A549 (cell line): ENCODE data around the gene PDZD2. TPM values are rescaled to one million over a fixed set of nuclear protein-coding genes. Genes with fewer than 3 reads are reported as not detected.

Experiments used
- ATAC-seq, 2 experiments: fragments of 200-7000 bp in 1 of 2; fragments of >200 bp in 1 of 2; cut with Nextera tagmentation in 1 of 2; cut with Tn5 transposase in 1 of 2; 3 replicates each; pipeline versions ENCODE4 v1.8.0 to v1.9.1; 2018 to 2020; ENCODE audit warnings: mild to moderate bottlenecking in 1 of 2, moderate library complexity in 1 of 2
- CTCF ChIA-PET: fragments of 300-600 bp; sonication (Branson Sonifier 250); formaldehyde crosslinking; extraction: SDS; loops from one replicate; lab custom pipeline; 2021; ENCODE audit warnings: antibody characterized with exemption, inconsistent platforms; lab: Yijun Ruan, JAX
- POLR2A ChIA-PET: fragments of 350-600 bp; formaldehyde crosslinking; extraction: SDS; loops from one replicate; lab custom pipeline; 2021; ENCODE audit warnings: antibody characterized with exemption, inconsistent platforms; lab: Yijun Ruan, JAX
- DNase-seq, 2 experiments: peaks; one replicate each; pipeline versions ENCODE4 v3.0.0 to v3.0.0-alpha.2; 2011 to 2016; ENCODE audit warnings: low read depth in 1 of 2, low spot score in 1 of 2
- FAIRE-seq: peaks from 2 replicates; lab custom pipeline; 2011; peaks lifted over from hg19 to GRCh38; lab: Jason Lieb, UNC
- H3K27ac ChIP-seq, 2 experiments: fragments of >200 bp; sonication (Bioruptor Twin); formaldehyde crosslinking; 3 replicates each; pipeline ENCODE4 v1.5.1; 2016 to 2017
- H3K4me1 ChIP-seq: fragments of >200 bp; sonication (Bioruptor Twin); formaldehyde crosslinking; 3 replicates; pipeline ENCODE4 v1.6.1; 2016
- H3K4me2 ChIP-seq: fragments of >200 bp; sonication (Bioruptor Twin); formaldehyde crosslinking; 3 replicates; pipeline ENCODE4 v1.6.1; 2016
- H3K4me3 ChIP-seq: fragments of >200 bp; sonication (Bioruptor Twin); formaldehyde crosslinking; 3 replicates; pipeline ENCODE4 v1.5.1; 2016
- H3K9me3 ChIP-seq: fragments of >200 bp; sonication (Bioruptor Twin); formaldehyde crosslinking; 3 replicates; pipeline ENCODE4 v1.6.1; 2016
- BHLHE40 ChIP-seq: IDR thresholded peaks from 2 replicates; pipeline ENCODE4 v1.6.1; 2012; ENCODE audit warnings: low read depth, low read length, inconsistent platforms
- CBX2 ChIP-seq: fragments of 200-600 bp; sonication (generic); IDR thresholded peaks from 2 replicates; pipeline ENCODE4 v1.6.1; 2016; ENCODE audit warnings: low read depth, mild to moderate bottlenecking, borderline replicate concordance
- CHD2 ChIP-seq: fragments of 150-350 bp; IDR thresholded peaks from 2 replicates; pipeline ENCODE4 v1.6.1; 2014; ENCODE audit warnings: low read length; ENCODE audit not compliant: partially characterized antibody
- CHD4 ChIP-seq: fragments of 200-600 bp; sonication (generic); IDR thresholded peaks from 2 replicates; pipeline ENCODE4 v1.6.1; 2016; ENCODE audit warnings: antibody characterized with exemption, mild to moderate bottlenecking, borderline replicate concordance
- FOSB ChIP-seq: fragments of 250-450 bp; sonication (Bioruptor Pico); IDR thresholded peaks from 2 replicates; pipeline ENCODE4 v1.5.0; 2020; ENCODE audit warnings: mild to moderate bottlenecking, moderate library complexity
- FOSL2 ChIP-seq, 2 experiments: fragments of 450-650 bp in 1 of 2; fragments of >200 bp in 1 of 2; sonication (Bioruptor Twin) in 1 of 2; formaldehyde crosslinking; IDR thresholded peaks; 2 replicates each; pipeline versions ENCODE4 v1.5.0 to v1.6.1; 2016 to 2020; ENCODE audit warnings: mild to moderate bottlenecking in 1 of 2, moderate library complexity in 1 of 2
- GATA3 ChIP-seq: IDR thresholded peaks from 2 replicates; pipeline ENCODE4 v1.6.1; 2012; ENCODE audit warnings: borderline replicate concordance
- HOXB13 ChIP-seq: fragments of 250-450 bp; sonication (Bioruptor Pico); IDR thresholded peaks from 2 replicates; pipeline ENCODE4 v1.5.0; 2020; ENCODE audit warnings: low read depth, mild to moderate bottlenecking, moderate library complexity
- HOXB5 ChIP-seq: fragments of 250-450 bp; sonication (Bioruptor Pico); IDR thresholded peaks from 2 replicates; pipeline ENCODE4 v1.5.0; 2020; ENCODE audit warnings: mild to moderate bottlenecking, moderate library complexity
- JUNB ChIP-seq: fragments of >200 bp; sonication (Bioruptor Twin); formaldehyde crosslinking; IDR thresholded peaks from 2 replicates; pipeline ENCODE4 v1.6.1; 2016
- KDM1A ChIP-seq: fragments of 200-600 bp; sonication (generic); IDR thresholded peaks from 2 replicates; pipeline ENCODE4 v1.6.1; 2016; ENCODE audit warnings: low read depth, mild to moderate bottlenecking
- KDM5A ChIP-seq: fragments of 200-600 bp; sonication (generic); IDR thresholded peaks from 2 replicates; pipeline ENCODE4 v1.6.1; 2016; ENCODE audit warnings: antibody characterized with exemption, mild to moderate bottlenecking
- MAFK ChIP-seq: fragments of 450-650 bp; IDR thresholded peaks from 2 replicates; pipeline ENCODE4 v1.6.1; 2014; ENCODE audit not compliant: partially characterized antibody
- NFE2L2 ChIP-seq: fragments of 150-350 bp; conservative IDR thresholded peaks from 2 replicates; pipeline ENCODE4 v1.6.1; 2014; ENCODE audit warnings: low read length
- RNF2 ChIP-seq: fragments of 200-600 bp; sonication (generic); IDR thresholded peaks from 2 replicates; pipeline ENCODE4 v1.6.1; 2016; ENCODE audit warnings: low read depth, mild to moderate bottlenecking, antibody characterized with exemption, moderate library complexity, borderline replicate concordance
- TFCP2L1 ChIP-seq: fragments of 250-450 bp; sonication (Bioruptor Pico); IDR thresholded peaks from 2 replicates; pipeline ENCODE4 v1.5.0; 2021; ENCODE audit warnings: mild to moderate bottlenecking
- ZFP36 ChIP-seq: fragments of 450-650 bp; IDR thresholded peaks from 2 replicates; pipeline ENCODE4 v1.6.1; 2014; ENCODE audit warnings: borderline replicate concordance; ENCODE audit not compliant: partially characterized antibody
- ZNF302 ChIP-seq: fragments of 250-450 bp; sonication (Bioruptor Pico); IDR thresholded peaks from 2 replicates; pipeline ENCODE4 v1.9.0; 2021; ENCODE audit warnings: inconsistent platforms, mild to moderate bottlenecking, moderate library complexity
- WGBS: methylation state at CpG from one replicate; pipeline ENCODE4 v1.1.6; 2017; ENCODE audit errors: missing lambda C conversion rate; 5-methylcytosine and 5-hydroxymethylcytosine counted together
- polyA plus RNA-seq, 4 experiments: library from polyadenylated mRNA; depleted of rRNA in 3 of 4; stranded (reverse); fragments of >200 nt; fragmentation: RNase III in 1 of 4; extraction: RNeasy Plus Mini Kit Qiagen cat#74134 plus additional on column Dnase treatment in 1 of 4; gene quantifications; 2 replicates in 3 of 4; 3 replicates in 1 of 4; pipeline ENCODE4 v1.2.3, GENCODE V29; 2011 to 2017
- TF ChIP-seq, protein P1 (sequence below): fragments of 150-350 bp; IDR thresholded peaks from 2 replicates; pipeline ENCODE4 v1.6.1; 2014; ENCODE audit warnings: low read depth, mild to moderate bottlenecking, low read length
- TF ChIP-seq, protein P2 (sequence below): fragments of 250-450 bp; sonication (Bioruptor Pico); IDR thresholded peaks from 2 replicates; pipeline ENCODE4 v1.5.0; 2021; ENCODE audit warnings: mild to moderate bottlenecking, moderate library complexity, borderline replicate concordance
- TF ChIP-seq, protein P3 (sequence below): IDR thresholded peaks from 2 replicates; pipeline ENCODE4 v1.6.1; 2012; ENCODE audit warnings: low read depth, borderline replicate concordance
- TF ChIP-seq, protein P4 (sequence below): IDR thresholded peaks from 2 replicates; pipeline ENCODE4 v1.6.1; 2012
- TF ChIP-seq, protein P5 (sequence below): fragments of >200 bp; sonication (Bioruptor Twin); formaldehyde crosslinking; IDR thresholded peaks from 2 replicates; pipeline ENCODE4 v1.6.1; 2016
- TF ChIP-seq, protein P6 (sequence below): fragments of 450-650 bp; IDR thresholded peaks from 2 replicates; pipeline ENCODE4 v1.6.1; 2014; ENCODE audit warnings: antibody characterized with exemption
- TF ChIP-seq, protein P7 (sequence below): IDR thresholded peaks from 2 replicates; pipeline ENCODE4 v1.6.1; 2012

Gene PDZD2
- polyA plus RNA-seq, 2 of the 4 experiments (the other 2 are of a cell fraction), result 0.06 to 0.09 TPM

DNA sequence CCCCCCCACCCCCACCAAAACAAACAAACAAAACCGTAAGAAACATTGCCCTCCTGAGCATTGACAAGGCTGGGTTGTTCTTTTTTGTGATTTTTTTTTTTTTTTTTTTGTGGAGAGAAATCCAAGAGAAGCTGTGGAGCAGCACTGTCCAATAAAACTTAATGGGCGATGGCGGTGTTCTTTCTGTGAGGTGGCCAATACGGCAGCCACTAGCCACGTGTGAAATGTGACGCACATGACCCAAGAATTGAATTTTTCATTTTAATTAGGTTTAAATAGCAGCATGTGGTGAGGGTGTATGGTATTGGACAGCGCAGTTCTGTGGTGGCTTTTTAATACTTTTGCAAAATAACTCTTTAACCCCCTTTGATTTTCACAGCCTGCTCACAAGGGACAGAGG lies 251.1 kb downstream of the PDZD2 start (continued):
- TF ChIP-seq, protein P1, sequence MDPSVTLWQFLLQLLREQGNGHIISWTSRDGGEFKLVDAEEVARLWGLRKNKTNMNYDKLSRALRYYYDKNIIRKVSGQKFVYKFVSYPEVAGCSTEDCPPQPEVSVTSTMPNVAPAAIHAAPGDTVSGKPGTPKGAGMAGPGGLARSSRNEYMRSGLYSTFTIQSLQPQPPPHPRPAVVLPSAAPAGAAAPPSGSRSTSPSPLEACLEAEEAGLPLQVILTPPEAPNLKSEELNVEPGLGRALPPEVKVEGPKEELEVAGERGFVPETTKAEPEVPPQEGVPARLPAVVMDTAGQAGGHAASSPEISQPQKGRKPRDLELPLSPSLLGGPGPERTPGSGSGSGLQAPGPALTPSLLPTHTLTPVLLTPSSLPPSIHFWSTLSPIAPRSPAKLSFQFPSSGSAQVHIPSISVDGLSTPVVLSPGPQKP, result no peak
- TF ChIP-seq, protein P2, sequence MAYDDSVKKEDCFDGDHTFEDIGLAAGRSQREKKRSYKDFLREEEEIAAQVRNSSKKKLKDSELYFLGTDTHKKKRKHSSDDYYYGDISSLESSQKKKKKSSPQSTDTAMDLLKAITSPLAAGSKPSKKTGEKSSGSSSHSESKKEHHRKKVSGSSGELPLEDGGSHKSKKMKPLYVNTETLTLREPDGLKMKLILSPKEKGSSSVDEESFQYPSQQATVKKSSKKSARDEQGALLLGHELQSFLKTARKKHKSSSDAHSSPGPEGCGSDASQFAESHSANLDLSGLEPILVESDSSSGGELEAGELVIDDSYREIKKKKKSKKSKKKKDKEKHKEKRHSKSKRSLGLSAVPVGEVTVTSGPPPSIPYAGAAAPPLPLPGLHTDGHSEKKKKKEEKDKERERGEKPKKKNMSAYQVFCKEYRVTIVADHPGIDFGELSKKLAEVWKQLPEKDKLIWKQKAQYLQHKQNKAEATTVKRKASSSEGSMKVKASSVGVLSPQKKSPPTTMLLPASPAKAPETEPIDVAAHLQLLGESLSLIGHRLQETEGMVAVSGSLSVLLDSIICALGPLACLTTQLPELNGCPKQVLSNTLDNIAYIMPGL (CRISPR knock-in tag), result no peak
- TF ChIP-seq, protein P3, sequence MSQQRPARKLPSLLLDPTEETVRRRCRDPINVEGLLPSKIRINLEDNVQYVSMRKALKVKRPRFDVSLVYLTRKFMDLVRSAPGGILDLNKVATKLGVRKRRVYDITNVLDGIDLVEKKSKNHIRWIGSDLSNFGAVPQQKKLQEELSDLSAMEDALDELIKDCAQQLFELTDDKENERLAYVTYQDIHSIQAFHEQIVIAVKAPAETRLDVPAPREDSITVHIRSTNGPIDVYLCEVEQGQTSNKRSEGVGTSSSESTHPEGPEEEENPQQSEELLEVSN, result no peak
- no peak for TF ChIP-seq JUNB
- no peak for TF ChIP-seq CHD2
- TF ChIP-seq TFCP2L1 (CRISPR knock-in tag), result no peak
- no peak for TF ChIP-seq CBX2
- TF ChIP-seq, protein P4, sequence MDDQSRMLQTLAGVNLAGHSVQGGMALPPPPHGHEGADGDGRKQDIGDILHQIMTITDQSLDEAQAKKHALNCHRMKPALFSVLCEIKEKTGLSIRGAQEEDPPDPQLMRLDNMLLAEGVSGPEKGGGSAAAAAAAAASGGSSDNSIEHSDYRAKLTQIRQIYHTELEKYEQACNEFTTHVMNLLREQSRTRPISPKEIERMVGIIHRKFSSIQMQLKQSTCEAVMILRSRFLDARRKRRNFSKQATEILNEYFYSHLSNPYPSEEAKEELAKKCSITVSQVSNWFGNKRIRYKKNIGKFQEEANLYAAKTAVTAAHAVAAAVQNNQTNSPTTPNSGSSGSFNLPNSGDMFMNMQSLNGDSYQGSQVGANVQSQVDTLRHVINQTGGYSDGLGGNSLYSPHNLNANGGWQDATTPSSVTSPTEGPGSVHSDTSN, result no peak

DNA sequence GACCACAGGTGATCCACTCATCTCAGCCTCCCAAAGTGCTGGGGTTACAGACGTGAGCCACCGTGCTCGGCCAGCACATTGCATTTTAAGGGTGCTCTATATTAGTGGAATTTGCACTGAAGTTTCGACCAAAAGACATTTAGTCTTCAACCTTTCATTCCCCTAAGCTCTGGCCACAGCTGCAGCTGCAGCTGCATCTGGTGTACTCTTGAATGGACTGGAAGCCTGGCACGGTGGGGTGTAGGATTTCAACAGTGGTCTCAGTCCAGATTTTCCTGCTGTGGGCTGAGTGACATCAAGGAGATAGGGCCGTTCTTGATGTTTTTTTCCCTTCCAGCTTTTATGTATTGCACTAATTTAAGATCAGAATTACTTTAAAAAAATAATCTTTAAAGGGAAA lies 255.2 kb downstream of the PDZD2 start:
- Histone ChIP-seq H3K4me3 (no peak overlapping the region), H3K27ac (no peak overlapping the region), H3K4me1 (no peaks in the 10 kb centered on the region), H3K9me3 (no peaks in the 10 kb centered on the region), H3K4me2 (no peak overlapping the region)
- FAIRE-seq, result no peak
- DNase-seq, result no peak
- ChIA-PET CTCF (interaction anchor here (1.1 to 1.4 kb wide), 2 partner anchors 12 to 199 kb away, joined by 3 to 5 read pairs; no protein-coding TSS in a partner anchor), POLR2A (interaction anchor here (0.6 kb wide), 1 partner anchor 78 kb away, joined by 3 read pairs; no protein-coding TSS in a partner anchor)
- TF ChIP-seq GATA3 (no peak), NFE2L2 (no peak)
- TF ChIP-seq, protein P2 (CRISPR knock-in tag), result no peak
- TF ChIP-seq, protein P5, sequence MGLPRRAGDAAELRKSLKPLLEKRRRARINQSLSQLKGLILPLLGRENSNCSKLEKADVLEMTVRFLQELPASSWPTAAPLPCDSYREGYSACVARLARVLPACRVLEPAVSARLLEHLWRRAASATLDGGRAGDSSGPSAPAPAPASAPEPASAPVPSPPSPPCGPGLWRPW, result no peak
- TF ChIP-seq, protein P6, sequence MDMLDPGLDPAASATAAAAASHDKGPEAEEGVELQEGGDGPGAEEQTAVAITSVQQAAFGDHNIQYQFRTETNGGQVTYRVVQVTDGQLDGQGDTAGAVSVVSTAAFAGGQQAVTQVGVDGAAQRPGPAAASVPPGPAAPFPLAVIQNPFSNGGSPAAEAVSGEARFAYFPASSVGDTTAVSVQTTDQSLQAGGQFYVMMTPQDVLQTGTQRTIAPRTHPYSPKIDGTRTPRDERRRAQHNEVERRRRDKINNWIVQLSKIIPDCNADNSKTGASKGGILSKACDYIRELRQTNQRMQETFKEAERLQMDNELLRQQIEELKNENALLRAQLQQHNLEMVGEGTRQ, result no peak
- no peak for ATAC-seq
- WGBS, result 51% methylated on average over 6 of the region's 6 CpGs

DNA sequence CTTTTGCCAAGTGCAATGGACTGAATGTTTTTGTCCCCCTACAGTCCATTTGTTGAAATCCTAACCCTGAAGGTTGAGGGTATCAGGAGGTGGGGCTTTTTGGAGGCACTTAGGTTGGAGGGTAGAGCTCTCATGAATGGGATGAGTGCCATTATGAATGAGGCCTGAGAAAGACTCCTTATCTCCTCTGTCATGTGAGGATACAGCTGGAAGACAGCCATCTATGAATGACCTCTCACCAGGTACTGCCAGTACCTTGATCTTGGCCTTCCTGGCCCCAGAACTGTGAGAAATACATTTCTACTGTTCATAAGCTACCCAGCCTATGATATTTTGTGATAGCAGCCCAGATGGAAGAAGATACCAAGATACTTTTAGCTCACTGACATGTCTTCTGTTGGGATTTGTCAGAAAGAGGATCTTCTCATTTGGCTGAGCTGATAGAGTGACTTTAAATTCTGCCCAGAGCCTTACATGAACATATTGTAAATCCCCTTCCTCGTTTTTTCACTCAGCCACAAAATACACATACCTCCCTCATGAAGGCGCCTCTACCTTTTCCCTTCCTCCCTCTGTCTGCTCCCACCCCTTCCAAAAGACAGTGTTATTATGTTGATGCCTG lies 256.4 kb downstream of the PDZD2 start:
- FAIRE-seq (no peak), DNase-seq (no peak), ATAC-seq (no peak)
- WGBS, result 34% methylated on average over 2 of the region's 2 CpGs
- ChIA-PET POLR2A (no interaction called here), CTCF (interaction anchor here (0.8 to 1.4 kb wide), 4 partner anchors 11 to 197 kb away, joined by 3 to 5 read pairs (median 4); no protein-coding TSS in a partner anchor)
- Histone ChIP-seq H3K4me1 (no peaks in the 10 kb centered on the region), H3K9me3 (no peaks in the 10 kb centered on the region), H3K27ac (no peak overlapping the region), H3K4me2 (no peak overlapping the region), H3K4me3 (no peak overlapping the region)
- TF ChIP-seq, protein P7, sequence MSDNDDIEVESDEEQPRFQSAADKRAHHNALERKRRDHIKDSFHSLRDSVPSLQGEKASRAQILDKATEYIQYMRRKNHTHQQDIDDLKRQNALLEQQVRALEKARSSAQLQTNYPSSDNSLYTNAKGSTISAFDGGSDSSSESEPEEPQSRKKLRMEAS, result no peak
- TF ChIP-seq HOXB13 (CRISPR knock-in tag), result no peak
- no peak for TF ChIP-seq FOSB (CRISPR knock-in tag)
- TF ChIP-seq MAFK, result no peak
- no peak for TF ChIP-seq BHLHE40
- no peak for TF ChIP-seq CHD2
- TF ChIP-seq KDM5A, result no peak
- TF ChIP-seq, protein P5, result no peak
- no peak for TF ChIP-seq CHD4
- TF ChIP-seq CBX2, result no peak
- TF ChIP-seq ZFP36, result no peak
- no peak for TF ChIP-seq HOXB5 (CRISPR knock-in tag)
- TF ChIP-seq ZNF302 (CRISPR knock-in tag), result no peak
- TF ChIP-seq GATA3, result no peak
- no peak for TF ChIP-seq RNF2
- no peak for TF ChIP-seq FOSL2 (IDR thresholded peaks at IDR 0.05)
- TF ChIP-seq FOSL2 (CRISPR knock-in tag; IDR thresholded peaks at IDR 0.05), result no peak
- no peak for TF ChIP-seq KDM1A
